Stimulated activated CD8-positive, alpha-beta memory T cell treated with anti-CD3 and anti-CD28 coated beads, Interleukin-12 subunit alpha, Interleukin-12 subunit beta, amount 100 ng/mL, for 1 hour (primary cell): ENCODE results near the gene PLEKHA6.
A peak's percentile ranks its signal among the peaks of the same experiment; 100 is the strongest.
"Not testable (repeated sequence)": the region's sequence is repeated elsewhere in the genome, so short reads cannot be mapped to it uniquely, and the experiment has no call there.

ENCODE experiments used
- DNase-seq: peaks from one replicate; pipeline ENCODE4 v3.0.0-alpha.2; 2020; ENCODE audit warnings: low read depth

PLEKHA6 gene

DNA sequence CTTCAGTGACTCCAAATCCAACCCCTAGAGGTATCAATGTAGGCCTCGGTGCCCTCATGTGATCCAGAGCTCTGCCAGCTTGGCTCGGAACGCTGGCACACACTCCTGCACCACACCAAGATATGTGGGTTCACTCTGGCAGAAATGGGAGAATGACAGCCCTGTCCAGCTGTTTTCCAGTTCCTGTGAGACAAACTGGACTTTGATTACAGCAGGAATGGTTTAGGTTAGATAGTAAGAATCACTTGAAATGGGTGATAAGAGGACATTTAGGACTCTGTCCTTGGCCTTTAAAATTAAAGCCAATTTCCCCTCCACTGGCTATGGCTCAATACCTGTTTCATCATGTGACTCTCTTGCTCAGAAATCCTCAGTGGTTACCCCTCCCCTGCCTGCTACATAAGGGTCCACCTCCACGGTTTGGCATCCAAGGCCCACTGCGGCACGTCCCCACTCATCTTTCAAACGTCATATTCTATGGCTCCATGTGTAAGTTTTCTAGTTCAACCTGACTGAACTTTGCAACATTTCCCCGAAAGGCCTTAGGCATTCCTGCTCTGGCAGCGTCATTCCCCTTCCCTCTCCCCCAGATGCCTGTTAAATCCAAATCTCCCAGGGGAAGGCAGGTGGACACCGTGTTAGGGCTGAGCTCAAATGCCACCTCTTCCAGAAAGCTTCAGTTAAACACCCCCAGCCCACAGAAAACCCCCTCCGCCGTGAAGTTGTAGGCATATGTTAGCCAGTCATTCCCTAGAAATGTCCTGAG lies 44.7 kb downstream of the PLEKHA6 start:
- DNase-seq = no peak

DNA sequence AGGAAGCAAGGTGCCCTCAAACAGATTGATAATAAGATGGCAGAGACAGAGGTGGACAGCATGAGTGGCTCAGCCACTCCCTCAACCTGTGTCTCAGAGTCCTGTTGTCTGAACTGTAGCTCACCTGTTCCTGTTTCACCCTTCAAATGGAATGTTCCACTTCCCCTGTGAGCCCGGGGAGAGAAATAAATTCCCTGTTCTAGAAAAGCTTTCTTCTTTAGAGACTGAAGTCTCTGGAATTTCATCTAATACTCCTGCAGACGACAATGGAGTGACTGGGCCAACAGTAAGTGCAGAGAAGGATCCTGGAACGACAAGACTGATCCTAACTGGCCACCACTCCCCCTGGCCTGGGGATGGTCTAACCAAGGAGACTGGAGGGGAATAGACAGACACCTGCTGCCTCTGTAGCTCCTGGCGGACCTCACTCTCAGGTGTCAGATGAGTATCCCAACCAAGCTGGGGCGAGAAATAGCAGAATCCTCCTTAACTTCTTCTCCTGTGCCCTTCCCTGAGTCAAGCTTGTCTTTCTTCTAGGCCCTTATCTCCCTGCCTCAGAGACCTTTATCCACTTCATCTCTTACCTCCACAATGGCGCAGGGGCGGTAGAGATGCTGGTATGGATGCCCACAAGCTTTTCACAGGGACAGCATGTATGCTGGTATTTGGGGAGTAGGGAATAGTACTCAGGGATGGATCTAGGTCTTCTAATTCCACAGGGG lies 45.4 kb downstream of the PLEKHA6 start:
- DNase-seq = no peak

GRCh38 chr1:204313675-204314074 lies 46.1 kb downstream of the PLEKHA6 start:
- DNase-seq = no peak

DNA sequence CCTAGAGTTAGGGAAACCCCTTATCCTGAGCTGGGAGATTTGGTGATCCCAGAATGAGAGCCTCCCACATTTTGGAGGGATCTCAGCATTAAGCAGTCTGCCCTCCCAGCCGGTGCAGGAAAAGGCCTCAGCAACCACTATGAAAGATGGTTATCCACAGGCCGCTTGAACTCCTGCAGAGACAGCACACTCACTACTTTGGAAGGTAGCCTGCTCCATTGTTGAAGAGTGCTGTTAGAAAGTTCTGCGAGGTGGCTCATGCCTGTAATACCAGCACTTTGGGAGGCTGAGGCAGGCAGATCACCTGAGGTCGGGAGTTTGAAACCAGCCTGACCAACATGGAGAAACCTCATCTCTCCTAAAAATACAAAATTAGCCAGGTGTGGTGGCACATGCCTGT lies 48.8 kb downstream of the PLEKHA6 start:
- not testable (repeated sequence) for DNase-seq

DNA sequence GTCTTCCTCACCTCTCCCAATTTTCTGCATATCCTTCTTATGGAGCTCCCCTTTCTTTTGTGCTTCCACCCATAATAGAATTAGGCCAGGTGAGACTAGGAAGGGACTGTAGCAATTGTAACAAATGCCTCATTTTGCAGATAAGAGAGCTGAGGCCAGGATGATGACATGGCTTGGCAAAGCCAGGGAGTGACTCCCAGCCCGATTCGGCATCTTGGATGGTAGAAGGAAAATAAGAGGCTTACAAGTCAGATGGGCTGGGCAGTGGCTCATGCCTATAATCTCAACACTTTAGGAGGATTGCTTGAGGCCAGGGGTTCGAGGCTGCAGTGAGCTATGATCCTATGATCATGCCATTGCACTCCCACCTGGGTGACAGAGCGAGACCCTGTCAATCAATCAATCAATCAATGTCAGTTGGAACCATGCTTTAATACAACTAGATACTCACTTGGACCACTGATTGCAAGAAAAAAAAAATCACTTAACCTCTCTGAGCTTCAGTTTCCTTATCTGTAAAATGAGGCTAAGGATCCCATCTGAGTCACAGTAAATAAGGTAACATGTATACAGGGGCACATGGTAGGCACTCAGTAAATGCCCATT lies 51.6 kb downstream of the PLEKHA6 start:
- no peak for DNase-seq

DNA sequence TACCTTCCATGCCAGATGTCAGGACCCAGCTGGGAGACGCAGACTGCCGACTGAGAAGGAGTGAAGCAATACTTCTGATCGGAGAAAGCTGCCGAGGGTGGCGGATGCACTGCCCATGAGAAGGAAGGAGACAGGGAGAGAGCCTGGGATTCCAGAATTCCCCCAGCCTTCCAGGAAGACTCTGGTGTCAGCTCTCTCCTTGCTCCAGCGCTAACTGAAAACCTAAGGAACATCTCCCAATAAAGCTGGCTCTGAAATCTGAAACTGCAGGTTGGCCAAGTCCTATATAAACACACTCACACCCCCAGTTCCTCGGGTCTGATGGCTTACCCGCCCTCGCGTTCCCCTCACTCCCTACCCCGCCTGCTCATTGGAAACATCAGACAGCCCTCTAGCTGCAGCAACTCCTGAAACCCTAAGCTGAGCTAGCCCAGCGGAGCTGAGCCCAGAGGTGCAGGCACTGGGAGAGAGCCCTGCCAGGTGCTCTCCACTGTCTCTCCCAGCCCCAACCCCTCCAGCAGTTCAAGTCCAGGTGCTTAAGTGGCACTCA lies 52.3 kb downstream of the PLEKHA6 start:
- DNase-seq = no peak

DNA sequence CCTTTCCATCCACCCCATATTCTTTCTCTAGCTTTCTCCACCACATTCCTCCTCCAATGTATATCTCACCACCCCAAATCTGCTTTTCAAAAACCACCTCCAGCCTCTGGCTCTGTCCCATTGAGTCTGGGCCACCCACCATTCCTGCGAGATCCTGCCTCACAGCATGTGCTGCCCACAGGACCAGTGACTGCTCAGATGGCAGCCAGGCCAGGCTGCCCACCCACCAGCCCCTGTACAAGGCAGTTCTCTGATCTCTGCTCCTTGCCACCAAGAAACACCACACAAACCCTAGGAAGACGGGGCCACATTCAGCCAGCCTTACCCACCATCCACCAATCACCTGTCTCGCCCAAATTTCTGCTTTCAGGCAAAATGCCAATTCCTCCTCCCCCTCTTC lies 53.7 kb downstream of the PLEKHA6 start:
- no peak for DNase-seq

- no peak for DNase-seq
These were observed 55.7 kb downstream of the PLEKHA6 start for GRCh38 chr1:204304067-204304466.

DNA sequence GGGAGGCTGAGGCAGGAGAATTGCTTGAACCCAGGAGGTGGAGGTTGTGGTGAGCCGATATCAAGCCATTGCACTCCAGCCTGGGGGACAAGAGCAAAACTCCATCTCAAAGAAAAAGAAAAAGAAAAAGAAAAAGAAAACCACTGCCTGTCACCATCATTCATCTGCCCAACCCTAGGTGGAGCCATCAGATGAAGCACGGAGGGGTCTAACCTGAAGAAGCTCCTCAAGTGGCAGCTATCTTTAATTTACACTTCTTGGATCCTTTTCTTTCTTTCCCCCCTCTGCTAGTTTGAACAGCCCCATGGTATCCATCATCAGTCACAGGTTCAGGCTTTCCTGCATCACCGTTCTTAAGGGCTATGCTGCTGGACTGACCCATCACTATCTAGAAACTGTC lies 57.0 kb downstream of the PLEKHA6 start:
- DNase-seq = no peak

- no peak for DNase-seq
These were observed 58.4 kb downstream of the PLEKHA6 start for GRCh38 chr1:204301171-204301957.

GRCh38 chr1:204299814-204300365 lies 59.8 kb downstream of the PLEKHA6 start:
- DNase-seq = no peak

DNA sequence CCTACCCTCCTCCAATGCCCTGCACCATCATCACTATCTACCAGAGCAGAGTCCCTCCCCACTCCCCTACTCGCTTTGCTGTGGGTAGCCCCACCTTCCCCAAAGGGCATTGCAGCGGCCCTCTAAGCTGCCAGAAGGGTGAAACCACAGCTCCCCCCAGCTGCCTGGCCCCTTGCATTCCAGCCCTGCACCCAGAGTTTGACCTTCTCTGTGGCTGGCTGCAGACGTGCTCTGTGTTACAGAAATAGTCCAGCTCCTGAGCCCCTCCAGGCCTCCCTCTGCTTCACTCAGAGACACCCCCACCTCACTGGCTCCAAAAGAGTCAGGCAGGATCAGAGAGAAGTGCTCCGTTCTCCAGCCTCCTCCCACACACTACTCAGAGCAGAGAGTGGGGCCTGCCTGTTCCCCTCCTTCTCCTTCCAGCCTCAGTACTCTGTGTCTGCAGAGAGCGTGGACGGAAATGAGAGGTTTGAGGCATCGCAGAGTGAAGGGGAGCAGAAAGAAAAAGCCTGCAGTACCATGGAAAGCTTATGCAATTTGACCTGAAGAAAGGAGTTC lies 63.2 kb downstream of the PLEKHA6 start:
- no peak for DNase-seq

- no peak for DNase-seq
These were observed 64.1 kb downstream of the PLEKHA6 start for GRCh38 chr1:204295671-204296070.

DNA sequence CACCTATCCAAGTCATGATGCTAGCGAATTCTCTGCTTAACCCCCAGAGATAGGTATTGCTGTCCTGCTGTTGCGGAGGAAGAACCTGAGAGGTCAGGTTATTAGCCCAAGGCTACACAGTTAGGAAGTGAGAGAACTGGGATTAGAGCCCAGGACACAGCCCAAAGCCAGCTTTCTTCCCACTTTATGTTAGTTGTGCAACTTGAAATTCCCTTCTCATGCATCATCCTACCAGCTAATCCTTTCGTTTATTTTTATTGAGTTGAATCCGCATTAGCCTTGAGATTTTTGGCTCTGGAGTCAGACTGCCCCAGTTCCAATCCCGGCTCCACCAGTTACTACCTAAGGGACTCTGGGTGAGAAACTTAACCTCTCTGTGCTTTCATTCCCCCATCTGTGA lies 65.4 kb downstream of the PLEKHA6 start:
- no peak for DNase-seq

DNA sequence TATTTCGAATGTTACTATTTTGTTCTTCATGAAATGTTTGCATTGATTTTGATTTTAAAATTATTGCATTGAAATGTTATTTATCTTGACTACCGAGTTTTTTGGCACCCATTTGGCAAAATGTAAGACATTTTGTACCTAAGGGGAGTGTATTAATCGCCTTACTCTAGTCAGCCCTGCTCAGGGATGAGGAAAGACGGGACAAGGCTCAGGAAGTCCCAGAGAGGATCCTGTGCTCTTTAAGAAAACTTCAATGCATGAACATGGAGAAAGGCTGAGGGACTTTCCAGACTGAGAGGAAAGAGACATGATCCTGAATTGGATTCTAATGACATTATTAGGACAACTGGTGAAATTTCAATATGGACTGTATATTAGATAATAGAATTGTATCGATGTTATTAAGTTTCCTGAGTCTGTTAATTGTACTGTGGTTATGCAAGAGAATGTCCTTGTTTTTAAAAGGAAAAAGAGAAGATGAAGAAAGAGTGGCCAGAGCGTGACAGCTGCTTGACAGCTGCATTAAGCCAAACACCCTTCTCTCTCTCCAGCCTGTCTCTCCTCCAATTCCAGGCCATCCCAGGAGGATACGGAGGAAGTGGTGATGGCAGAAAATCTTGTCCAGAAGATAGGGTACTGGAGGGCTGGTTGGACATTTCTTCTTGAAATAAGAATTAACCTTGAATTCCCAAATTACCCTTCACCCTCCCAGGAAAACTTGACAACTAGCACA lies 66.0 kb downstream of the PLEKHA6 start:
- DNase-seq = no peak

- DNase-seq = no peak
These were observed 67.0 kb downstream of the PLEKHA6 start for GRCh38 chr1:204292740-204293139.

DNA sequence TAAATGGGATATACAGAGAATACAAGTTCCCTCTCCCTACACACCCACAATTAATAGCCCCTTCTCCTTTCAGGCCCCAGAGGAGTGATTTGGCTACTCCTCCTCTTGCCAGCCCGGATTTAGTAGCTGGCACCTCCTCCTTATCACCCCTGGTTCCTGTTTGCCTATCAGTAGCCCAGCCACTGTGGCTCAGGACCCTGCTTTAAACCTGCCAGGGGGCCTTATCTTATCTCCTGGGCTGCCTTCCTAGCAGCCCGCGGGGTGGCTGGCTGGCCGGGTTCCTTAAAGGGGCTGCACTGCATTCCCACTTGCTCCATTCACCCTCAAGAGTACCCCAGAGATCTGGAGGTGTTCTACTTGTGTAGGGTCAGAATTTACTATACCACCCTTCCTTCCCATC lies 70.4 kb downstream of the PLEKHA6 start:
- DNase-seq = no peak

DNA sequence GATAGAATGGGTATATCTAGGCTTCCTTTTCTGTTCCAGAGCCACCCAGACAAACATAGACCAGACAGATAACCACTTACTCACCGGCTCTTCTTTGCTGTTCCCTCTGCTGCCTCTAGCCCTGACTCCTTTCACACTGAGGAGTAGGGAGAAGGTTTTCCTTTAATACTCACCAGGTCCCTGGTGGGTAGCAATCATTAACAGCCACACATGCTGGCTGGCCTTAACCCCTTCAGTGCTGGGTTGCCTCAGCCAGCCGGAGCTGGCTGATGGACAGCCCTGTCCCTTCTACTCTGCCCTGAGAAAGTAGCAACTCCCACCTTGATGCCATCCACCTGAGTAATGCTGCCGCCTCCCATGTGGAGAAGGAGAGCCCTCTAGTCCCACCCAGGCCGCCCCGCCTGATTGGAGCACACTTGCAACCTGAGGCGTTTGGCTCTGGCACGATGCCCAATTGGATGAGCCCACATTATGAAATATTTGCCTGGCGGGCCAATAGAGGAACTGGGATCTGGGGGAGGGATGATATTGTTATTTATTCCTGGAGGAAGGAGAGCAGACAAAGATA lies 71.6 kb downstream of the PLEKHA6 start:
- DNase-seq = no peak

DNA sequence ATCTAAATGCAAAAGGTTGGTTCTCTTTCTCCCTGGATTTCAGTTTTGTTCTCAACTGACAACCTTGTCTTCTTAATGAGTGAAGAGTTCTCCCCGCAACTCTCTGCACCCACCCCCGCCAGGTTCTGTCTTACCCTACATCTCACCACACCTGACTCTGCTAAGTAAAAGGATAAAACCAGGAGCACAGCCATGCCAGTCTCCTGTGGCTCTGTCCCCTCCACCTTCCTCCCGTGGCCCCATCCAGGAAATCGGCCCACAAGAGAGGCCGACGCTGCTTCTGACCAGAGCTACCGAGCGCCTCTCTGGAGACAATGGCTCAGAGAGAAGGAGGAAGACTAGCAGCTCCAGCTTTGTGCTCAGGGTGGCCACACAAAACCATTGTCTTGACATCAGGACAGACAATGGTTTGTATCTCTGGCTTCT lies 72.2 kb downstream of the PLEKHA6 start:
- DNase-seq = no peak

- peak; percentile 8 for DNase-seq
These were observed 72.8 kb downstream of the PLEKHA6 start for GRCh38 chr1:204286831-204287421.
